NCI-H2227 (cell line): ENCODE measurements around the gene HNRNPUL1.
"Not testable (repeated sequence)": the region's sequence is repeated elsewhere in the genome, so short reads cannot be mapped to it uniquely, and the experiment has no call there.

Experiments used
- DNase-seq: peaks from one replicate; lab custom pipeline; 2025; ENCODE audit not compliant: unreplicated experiment; lab: John Stamatoyannopoulos, UW

The HNRNPUL1 gene

GRCh38 chr19:41273076-41273475, 8.9 kb downstream of the HNRNPUL1 start:
- DNase-seq: no peak

- no peak for DNase-seq
Measured at GRCh38 chr19:41274802-41275201, 10.6 kb downstream of the HNRNPUL1 start.

DNA sequence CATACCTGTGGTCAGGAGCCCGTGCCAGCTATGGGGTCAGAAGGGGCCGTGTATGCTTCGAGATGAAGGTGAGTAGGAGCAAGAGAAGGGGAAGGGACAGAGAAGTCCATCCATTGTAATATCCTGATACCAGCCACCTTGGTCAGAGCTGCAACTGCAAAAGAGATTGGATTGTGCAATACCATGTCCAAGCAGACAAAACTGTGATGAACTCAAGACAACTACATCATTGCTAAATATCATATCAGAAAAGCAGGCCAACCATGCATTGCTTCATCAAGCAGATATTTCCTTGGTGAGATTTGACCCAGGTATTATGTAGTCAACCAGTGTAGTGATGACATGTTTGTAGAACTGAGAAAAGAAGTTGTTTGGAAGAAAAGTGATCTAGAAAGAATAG, 12.1 kb downstream of the HNRNPUL1 start:
- no peak for DNase-seq

GRCh38 chr19:41278478-41278877, 14.3 kb downstream of the HNRNPUL1 start:
- no peak for DNase-seq

DNA sequence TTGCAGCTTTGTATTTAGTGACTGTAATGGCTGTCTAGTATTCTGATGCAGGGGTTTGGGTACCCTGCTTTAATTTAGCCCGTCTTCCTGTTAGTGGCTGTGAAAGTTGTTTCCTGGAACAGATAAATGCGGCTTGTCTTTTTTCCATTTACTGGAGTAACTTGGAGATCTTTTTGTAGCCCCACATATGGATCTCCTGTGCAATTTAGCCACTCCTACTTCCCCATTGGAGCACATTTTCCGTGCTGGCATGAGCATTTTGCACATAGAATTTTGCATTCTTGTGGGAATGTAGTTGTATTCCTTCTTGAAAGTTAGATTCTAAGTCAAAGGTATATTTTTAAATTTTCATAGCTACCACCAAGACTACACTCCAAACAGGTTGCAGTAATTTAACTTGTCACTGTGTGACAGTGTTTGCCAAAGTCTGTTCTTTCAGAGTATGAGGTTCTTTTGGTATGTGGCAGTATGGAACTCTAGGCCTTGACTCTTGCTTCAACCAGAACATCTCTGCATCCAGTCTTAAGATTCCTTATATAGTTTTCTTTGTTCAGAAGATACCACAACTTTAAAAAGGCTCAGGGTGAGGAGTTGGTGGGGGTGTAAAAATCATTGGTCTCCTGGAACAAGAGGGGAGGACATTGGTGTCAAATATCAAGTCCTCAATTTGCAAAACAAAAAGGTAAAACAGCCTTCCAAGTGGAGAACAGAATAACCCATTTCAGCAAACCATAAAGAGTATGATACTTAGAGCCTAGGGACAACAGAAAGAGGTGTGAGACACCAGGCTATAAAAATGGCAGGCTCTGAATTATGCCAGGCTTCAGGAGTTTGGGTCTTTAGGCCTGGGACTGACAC, 24.7 kb downstream of the HNRNPUL1 start:
- DNase-seq: no peak

GRCh38 chr19:41289814-41290213, 25.6 kb downstream of the HNRNPUL1 start:
- DNase-seq: not testable (repeated sequence)

DNA sequence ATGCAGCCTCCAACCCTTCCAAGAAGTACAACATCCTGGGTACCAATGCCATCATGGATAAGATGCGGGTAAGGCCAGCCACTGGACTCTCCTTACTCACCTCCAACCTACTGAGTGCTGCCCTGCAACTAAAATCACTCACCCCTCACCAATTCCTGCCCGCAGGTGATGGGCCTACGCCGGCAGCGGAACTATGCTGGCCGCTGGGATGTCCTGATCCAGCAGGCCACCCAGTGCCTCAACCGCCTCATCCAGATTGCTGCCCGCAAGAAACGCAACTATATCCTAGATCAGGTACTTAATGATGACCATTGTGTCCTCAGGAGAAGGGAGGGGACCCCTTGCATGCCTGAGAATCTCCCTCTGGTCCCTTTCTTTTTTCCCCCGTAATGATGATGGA, 30.2 kb downstream of the HNRNPUL1 start:
- no peak for DNase-seq

DNA sequence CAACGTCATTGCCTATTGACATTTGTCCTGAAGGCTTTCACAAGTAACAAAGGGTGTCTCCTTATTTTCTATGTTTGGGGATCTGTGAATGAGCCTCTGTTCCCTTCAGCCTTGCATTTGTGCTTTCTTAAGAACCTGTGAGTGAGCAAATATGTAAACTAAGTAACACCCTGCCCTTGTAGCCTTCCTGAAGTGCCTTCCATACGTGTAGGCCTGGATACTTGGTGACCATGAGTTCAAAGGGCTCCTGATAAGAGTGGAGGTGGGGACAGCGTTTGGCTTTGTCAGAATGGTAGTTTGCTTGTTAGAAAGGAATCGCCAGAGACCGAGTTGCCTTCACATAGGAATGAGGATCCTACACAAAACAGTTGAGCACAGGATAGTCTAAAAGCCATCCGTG, 31.3 kb downstream of the HNRNPUL1 start:
- no peak for DNase-seq

GRCh38 chr19:41296433-41296871, 32.3 kb downstream of the HNRNPUL1 start:
- DNase-seq: no peak

DNA sequence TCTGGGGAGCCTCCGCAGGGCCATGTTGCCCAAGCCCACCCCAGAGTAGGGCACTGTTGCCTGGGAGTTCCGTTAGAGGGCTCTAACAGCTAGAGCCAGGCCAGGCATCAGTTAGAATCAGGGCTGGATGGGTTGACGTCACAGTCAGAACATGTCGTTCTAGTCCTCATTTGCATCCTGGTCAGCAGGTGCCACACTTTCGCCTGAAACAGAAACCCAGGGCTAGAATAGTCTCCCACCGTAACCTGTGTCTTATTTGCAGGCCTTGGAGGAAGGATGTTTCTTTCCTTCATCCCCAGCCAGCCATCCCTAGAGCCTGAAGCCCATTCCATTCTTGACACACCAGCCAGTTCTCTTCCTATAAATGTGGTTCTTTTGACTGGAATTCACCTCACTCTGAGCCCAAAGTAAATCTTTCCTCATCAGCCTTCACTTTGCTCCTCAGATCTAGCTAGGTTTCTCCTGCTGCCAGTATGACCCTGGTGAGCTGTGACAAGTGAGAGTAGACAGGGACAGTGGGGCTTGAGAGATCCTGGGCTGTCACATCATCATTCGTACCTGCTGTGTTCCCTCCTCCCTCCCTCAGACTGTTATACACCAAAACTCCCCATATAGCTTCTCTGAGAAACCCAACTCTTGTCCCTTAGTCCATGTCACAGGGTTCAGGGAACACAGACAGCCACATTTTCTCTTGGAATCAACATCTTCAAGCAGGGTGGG, 33.6 kb downstream of the HNRNPUL1 start:
- DNase-seq: peak; percentile 34

DNA sequence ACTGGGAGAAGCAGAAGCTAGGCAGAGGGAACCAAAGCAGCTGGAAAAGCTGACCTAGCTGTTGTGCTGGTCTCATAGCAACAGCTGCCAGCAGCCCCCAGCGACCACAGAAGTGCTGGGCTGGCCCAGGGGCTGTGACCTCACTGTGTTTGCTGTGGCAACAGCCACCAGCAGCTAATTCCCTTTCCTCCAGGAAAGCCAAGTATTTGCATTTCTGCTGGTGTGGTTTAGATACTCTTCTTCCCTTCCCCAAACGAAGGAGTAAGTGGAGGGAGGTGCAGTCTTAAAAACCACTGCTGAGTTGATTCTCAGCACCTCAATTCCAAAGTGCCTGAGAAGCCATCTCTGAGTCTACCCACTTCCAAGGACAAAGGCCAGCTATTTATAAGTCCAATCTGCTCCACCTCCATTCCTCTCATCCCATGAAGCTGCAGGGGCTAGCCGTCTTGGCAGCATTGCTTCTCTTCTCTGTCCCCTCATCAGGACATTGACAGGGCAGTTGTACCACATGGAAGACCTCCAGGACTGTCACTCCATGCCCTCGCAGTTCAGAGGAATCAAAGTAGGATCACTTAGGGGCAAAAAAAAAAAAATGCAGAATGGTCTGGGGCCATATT, 34.3 kb downstream of the HNRNPUL1 start:
- DNase-seq: peak; percentile 91

GRCh38 chr19:41299046-41299754, 35.0 kb downstream of the HNRNPUL1 start:
- no peak for DNase-seq

DNA sequence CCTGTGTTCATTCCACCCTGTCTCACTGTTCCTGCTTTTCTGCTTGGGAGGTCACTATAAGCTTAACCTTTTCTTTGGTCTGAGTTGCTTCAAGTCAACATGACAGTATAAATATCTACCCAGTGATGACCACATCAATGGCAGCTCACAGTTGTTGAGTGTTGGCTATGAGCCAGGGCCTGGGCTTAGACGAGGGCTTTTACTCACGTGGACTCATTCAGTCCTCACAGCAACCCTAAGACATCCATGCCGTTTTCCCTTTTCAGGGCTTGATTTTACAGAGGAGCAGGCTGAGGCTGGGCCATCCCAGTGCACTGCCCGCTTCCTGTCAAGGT, 35.5 kb downstream of the HNRNPUL1 start:
- peak; percentile 93 for DNase-seq

GRCh38 chr19:41300555-41300954, 36.4 kb downstream of the HNRNPUL1 start:
- no peak for DNase-seq

DNA sequence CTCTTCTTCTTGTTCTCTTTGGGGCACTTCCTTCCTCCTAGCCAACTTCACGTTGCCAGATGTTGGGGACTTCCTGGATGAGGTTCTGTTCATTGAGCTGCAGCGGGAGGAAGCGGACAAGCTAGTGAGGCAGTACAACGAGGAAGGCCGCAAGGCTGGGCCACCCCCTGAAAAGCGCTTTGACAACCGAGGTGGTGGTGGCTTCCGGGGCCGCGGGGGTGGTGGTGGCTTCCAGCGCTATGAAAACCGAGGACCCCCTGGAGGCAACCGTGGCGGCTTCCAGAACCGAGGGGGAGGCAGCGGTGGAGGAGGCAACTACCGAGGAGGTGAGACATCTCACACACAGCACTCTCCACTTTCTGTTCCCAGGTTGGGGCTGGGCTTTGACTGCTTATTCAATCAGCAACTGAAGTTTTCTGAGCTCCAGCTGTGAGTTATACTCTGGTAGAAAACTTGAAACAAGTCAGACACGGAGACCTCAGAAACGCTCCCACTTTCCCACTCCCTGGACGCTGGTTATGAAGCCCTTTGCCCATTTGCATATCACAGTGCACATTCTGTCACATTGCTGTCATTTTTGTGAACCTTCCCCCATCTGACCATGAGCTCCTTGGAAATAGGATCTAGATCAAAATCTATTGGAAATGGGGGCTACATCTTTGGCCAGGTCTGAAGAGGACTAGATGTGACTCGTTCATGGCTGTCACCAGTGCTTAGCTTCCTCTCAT, 38.6 kb downstream of the HNRNPUL1 start:
- no peak for DNase-seq

GRCh38 chr19:41303954-41304353, 39.8 kb downstream of the HNRNPUL1 start:
- DNase-seq: no peak

GRCh38 chr19:41304706-41305483, 40.7 kb downstream of the HNRNPUL1 start:
- DNase-seq: no peak

GRCh38 chr19:41305927-41306793, 42.0 kb downstream of the HNRNPUL1 start:
- DNase-seq: no peak
